ENCODE data around the gene GRIP2.

GRIP2 gene

GRCh38 chr3:14479591-14479990 lies 60.6 kb downstream of the GRIP2 start (continued):
- TF ChIP-seq ZNF398 (tag by site-specific recombination; IDR thresholded peaks at IDR 0.05), result no peak
- no peak for TF ChIP-seq GLI2 (tag by site-specific recombination; IDR thresholded peaks at IDR 0.05; ENCODE audit: borderline replicate concordance, low read depth)

GRCh38 chr3:14478956-14479550 lies 61.1 kb downstream of the GRIP2 start:
- no peak overlapping the region for H3K27ac ChIP-seq (ENCODE audit: extremely low read depth, low read depth, low read length)
- POLR2A ChIA-PET, result no interaction called here
- TF ChIP-seq ZNF366 (tag by site-specific recombination; conservative IDR thresholded peaks at IDR 0.05), result no peak
- TF ChIP-seq ZNF785 (tag by site-specific recombination; IDR thresholded peaks at IDR 0.05), result no peak
- no peaks in the 10 kb centered on the region for H3K9me3 ChIP-seq (ENCODE audit: control insufficient read depth, insufficient read depth, low read depth, low read length)
- no peaks in the 10 kb centered on the region for H3K4me1 ChIP-seq (ENCODE audit: control insufficient read depth, insufficient read depth, low read length)
- CTCF ChIA-PET, result interaction anchor here (1.0 to 2.5 kb wide), 3 partner anchors 11 to 582 kb away, joined by 3 to 10 read pairs (median 9); no protein-coding TSS in a partner anchor
- no peak overlapping the region for H3K4me3 ChIP-seq (ENCODE audit: low read depth, low read length)
- peaks cover 4 to 23% of the 10 kb centered on the region in 2 experiments; a peak in 2 of 3 replicates for H3K36me3 ChIP-seq (ENCODE audit: control insufficient read depth in 2 of 2, insufficient read depth in 1 of 2, low read length in 2 of 2)

GRCh38 chr3:14477311-14477935 lies 62.7 kb downstream of the GRIP2 start:
- peaks cover 6% of the 10 kb centered on the region; the same call in 1 of the 2 replicates for H3K4me1 ChIP-seq (ENCODE audit: control insufficient read depth, insufficient read depth, low read length)
- ChIA-PET CTCF (interaction anchor here (2.5 kb wide), 1 partner anchor 274 kb away, joined by 9 read pairs; no protein-coding TSS in a partner anchor), POLR2A (no interaction called here)
- no peak for TF ChIP-seq ZNF175 (tag by site-specific recombination; IDR thresholded peaks at IDR 0.05)
- TF ChIP-seq ZNF114 (tag by site-specific recombination; IDR thresholded peaks at IDR 0.05), result no peak
- TF ChIP-seq ZNF266 (tag by site-specific recombination; IDR thresholded peaks at IDR 0.05; ENCODE audit: low read depth), result no peak
- TF ChIP-seq ZNF404 (tag by site-specific recombination; IDR thresholded peaks at IDR 0.05), result no peak
- TF ChIP-seq ZFP41 (tag by site-specific recombination; IDR thresholded peaks at IDR 0.05; ENCODE audit: borderline replicate concordance), result no peak
- no peak for TF ChIP-seq HOXC10 (CRISPR knock-in tag; IDR thresholded peaks at IDR 0.05)
- no peak for TF ChIP-seq ZBTB21 (tag by site-specific recombination; IDR thresholded peaks at IDR 0.05)
- TF ChIP-seq GLIS1 (tag by site-specific recombination; IDR thresholded peaks at IDR 0.05), result no peak
- TF ChIP-seq ZNF626 (tag by site-specific recombination; IDR thresholded peaks at IDR 0.05), result no peak
- H3K27ac ChIP-seq (ENCODE audit: extremely low read depth, low read depth, low read length), result no peak overlapping the region
- no peak overlapping the region for H3K4me3 ChIP-seq (ENCODE audit: low read depth, low read length)
- no peaks in the 10 kb centered on the region for H3K9me3 ChIP-seq (ENCODE audit: control insufficient read depth, insufficient read depth, low read depth, low read length)
- H3K36me3 ChIP-seq (ENCODE audit: control insufficient read depth in 2 of 2, insufficient read depth in 1 of 2, low read length in 2 of 2), result peaks cover 0 to 20% of the 10 kb centered on the region in 2 experiments; a peak in 1 of 3 replicates

GRCh38 chr3:14476583-14477265 lies 63.4 kb downstream of the GRIP2 start:
- ChIA-PET POLR2A (no interaction called here), CTCF (no interaction called here)
- no peak overlapping the region for H3K27ac ChIP-seq (ENCODE audit: extremely low read depth, low read depth, low read length)
- peaks cover 6% of the 10 kb centered on the region; the same call in 1 of the 2 replicates for H3K4me1 ChIP-seq (ENCODE audit: control insufficient read depth, insufficient read depth, low read length)
- peak; percentile 88 for TF ChIP-seq GLI4 (tag by site-specific recombination; IDR thresholded peaks at IDR 0.05)
- no peak for TF ChIP-seq ZNF560 (tag by site-specific recombination; IDR thresholded peaks at IDR 0.05; ENCODE audit: borderline replicate concordance)
- H3K9me3 ChIP-seq (ENCODE audit: control insufficient read depth, insufficient read depth, low read depth, low read length), result no peaks in the 10 kb centered on the region
- H3K4me3 ChIP-seq (ENCODE audit: low read depth, low read length), result no peak overlapping the region
- H3K36me3 ChIP-seq (ENCODE audit: control insufficient read depth in 2 of 2, insufficient read depth in 1 of 2, low read length in 2 of 2), result peaks cover 0 to 17% of the 10 kb centered on the region in 2 experiments; a peak in 1 of 3 replicates
